ENCODE measurements around the gene CEP41.
A peak's percentile ranks its signal among the peaks of the same experiment; 100 is the strongest.

CEP41 gene

GRCh38 chr7:130419658-130420057, 21.2 kb downstream of the CEP41 start:
- DNase-seq (ENCODE audit: low read depth in 2 of 2), result no peak

- DNase-seq (ENCODE audit: low read depth in 2 of 2), result no peak
Measured at GRCh38 chr7:130418306-130418705, 22.5 kb downstream of the CEP41 start.

GRCh38 chr7:130417213-130417612, 23.6 kb downstream of the CEP41 start:
- no peak for DNase-seq (ENCODE audit: low read depth in 2 of 2)

DNA sequence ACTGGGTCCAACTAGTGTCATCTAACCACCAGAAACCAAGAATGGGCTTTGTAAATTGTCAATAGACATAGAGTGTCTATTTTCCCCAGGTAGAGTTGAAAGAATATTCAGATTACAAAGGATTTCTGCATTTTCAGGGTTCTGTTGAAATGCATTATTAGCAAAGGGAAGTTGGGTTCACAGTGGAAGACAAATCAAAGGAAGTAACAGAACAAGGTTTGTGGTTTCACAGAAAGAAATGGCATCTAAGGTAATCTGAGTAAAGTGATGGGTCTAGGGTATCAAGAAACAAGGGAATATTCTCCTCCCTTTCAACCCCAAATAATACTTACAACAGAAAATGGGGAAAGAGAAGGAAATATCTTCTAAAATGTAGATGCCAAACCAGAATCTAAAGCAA, 25.8 kb downstream of the CEP41 start:
- DNase-seq (ENCODE audit: low read depth in 2 of 2), result no peak

GRCh38 chr7:130413201-130413600, 27.6 kb downstream of the CEP41 start:
- no peak for DNase-seq (ENCODE audit: low read depth in 2 of 2)

- no peak for DNase-seq (ENCODE audit: low read depth in 2 of 2)
Measured at GRCh38 chr7:130410868-130411541, 29.8 kb downstream of the CEP41 start.

DNA sequence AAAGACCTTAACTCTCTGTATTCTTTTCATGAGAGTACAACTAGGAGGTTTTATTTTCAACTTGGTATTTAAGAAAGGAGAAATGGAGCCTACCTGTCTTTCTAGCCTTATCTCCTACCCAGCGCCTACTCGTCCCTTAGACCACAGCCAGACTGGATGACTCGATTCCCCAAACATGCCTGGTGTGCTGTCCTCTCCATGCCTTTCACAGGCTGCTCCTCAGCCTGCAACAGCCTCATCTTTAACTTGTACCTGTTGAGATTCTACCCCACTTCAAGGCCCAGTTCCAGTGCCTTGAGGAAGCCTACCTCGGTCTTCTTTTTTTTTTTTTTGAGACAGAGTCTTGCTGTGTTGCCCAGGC, 31.1 kb downstream of the CEP41 start:
- no peak for DNase-seq (ENCODE audit: low read depth in 2 of 2)

- DNase-seq (ENCODE audit: low read depth in 2 of 2), result no peak
Measured at GRCh38 chr7:130409067-130409711, 31.6 kb downstream of the CEP41 start.

GRCh38 chr7:130405003-130405402, 35.8 kb downstream of the CEP41 start:
- no peak for DNase-seq (ENCODE audit: low read depth in 2 of 2)

DNA sequence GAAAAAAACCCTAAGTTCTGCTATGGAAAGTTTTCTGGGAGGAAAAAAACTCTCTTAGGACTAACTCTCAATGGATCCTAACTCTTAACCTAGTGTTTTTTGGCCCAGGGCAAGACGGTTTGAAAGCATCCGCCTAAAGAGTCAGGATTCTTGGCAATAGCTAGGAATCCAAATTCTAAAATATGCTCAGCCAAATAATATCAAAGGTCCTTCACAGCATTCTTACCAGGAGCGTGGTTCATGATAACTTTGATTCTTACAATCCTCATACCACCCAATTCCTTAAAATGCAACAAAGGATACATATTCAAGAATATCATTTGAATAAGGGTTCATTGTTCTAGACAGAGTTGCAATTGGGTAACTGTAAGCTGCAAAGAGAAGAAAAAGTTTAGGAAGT, 39.2 kb downstream of the CEP41 start:
- no peak for DNase-seq (ENCODE audit: low read depth in 2 of 2)

- DNase-seq (ENCODE audit: low read depth in 2 of 2), result no peak
Measured at GRCh38 chr7:130401101-130401500, 39.7 kb downstream of the CEP41 start.

GRCh38 chr7:130400120-130400572, 40.7 kb downstream of the CEP41 start:
- DNase-seq (ENCODE audit: low read depth in 2 of 2), result peak; percentile 90 to 94

GRCh38 chr7:130398526-130399090, 42.2 kb downstream of the CEP41 start:
- no peak for DNase-seq (ENCODE audit: low read depth in 2 of 2)

GRCh38 chr7:130397758-130398073, 43.1 kb downstream of the CEP41 start:
- no peak for DNase-seq (ENCODE audit: low read depth in 2 of 2)

DNA sequence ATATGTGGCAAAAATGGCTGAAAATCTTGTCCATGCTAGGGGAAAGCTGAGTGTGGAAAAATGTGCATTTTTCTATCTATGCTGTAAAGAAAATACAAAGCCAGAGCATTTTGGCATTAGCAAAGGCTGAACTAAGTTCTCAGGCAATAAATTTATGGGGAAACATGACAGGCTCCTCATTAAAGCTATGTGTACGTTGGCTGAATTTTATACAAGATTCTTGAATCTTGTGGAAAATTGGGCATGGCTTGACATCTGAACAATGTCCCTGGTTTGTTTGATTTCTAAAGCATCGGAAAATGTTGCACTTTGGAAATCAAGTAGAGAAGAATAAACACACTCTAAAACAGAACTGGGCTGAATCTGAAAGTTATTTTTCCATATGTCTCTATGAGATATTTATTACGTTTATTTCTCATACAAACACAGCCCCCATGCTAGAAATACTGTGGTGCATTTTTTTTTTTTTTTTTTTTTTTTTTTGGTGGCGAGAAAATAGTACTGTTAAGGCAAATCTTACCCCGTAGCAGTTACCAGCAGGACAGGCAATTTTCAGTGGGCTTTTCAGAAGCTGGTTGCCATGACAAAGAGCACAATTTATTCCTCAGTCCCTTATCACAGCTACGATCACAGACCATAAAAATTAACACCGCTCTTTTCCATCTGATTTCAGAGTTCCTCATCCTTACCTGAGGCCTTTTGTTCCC, 43.6 kb downstream of the CEP41 start:
- peak in 1 of 2 experiments; percentile 41 for DNase-seq (ENCODE audit: low read depth in 2 of 2)

- DNase-seq (ENCODE audit: low read depth in 2 of 2), result no peak
Measured at GRCh38 chr7:130396109-130396508, 44.7 kb downstream of the CEP41 start.

DNA sequence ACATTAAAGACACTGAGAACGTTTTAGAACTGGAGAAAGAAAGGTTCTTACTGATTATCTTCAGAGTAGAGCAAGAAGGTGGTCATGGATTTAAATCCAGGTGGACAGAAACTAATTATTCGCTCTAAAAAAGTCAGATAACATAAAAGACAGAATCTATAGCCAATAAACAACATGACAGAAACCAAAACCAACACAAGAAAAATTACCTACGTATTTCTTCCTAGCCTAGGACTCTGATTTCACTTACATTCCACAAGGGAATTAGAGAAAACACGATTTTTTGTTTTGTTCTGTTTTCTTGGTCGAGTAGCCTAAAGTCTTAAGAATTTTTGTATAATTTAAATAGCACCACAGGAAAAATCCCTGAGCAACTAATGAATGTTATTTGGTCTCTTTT, 45.4 kb downstream of the CEP41 start:
- DNase-seq (ENCODE audit: low read depth in 2 of 2), result no peak

DNA sequence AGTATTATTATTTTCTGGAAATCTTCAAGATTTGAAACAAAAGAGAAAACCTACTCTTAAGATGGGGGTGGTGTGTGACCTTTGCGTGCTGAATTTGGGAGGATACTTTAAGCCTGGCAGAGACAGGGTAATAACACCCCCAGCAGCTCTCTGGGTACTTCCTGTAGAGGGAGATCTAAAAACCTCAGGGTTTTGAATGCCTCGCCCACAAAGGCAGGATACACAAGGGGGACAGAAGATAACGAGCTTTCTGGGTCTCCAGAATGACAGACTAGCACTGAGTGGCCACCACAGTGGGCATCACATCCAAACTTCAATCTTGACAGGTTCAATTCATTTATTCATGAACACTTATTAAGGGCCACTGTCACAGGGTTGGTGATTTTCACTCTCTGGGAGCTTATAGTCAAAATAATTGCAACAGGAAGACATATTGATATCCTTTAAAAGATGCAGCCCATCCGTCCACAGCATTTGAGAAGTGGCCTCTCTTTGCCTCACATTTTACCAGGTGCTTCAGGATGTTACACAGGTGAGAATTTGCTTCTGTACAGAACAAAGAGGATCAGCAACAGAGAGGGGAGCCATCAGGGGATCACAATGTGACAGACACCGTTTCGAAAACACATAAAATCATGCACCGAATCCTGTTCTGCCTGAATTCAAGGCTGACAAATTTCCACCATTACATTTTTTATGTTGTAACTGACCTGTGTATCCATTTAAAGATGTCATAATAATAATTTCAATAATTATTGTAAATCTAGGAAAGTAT, 46.2 kb downstream of the CEP41 start:
- DNase-seq (ENCODE audit: low read depth in 2 of 2), result no peak

- no peak for DNase-seq (ENCODE audit: low read depth in 2 of 2)
Measured at GRCh38 chr7:130393841-130394411, 46.9 kb downstream of the CEP41 start.

- peak; percentile 61 to 69 for DNase-seq (ENCODE audit: low read depth in 2 of 2)
Measured at GRCh38 chr7:130393101-130393561, 47.7 kb downstream of the CEP41 start.

DNA sequence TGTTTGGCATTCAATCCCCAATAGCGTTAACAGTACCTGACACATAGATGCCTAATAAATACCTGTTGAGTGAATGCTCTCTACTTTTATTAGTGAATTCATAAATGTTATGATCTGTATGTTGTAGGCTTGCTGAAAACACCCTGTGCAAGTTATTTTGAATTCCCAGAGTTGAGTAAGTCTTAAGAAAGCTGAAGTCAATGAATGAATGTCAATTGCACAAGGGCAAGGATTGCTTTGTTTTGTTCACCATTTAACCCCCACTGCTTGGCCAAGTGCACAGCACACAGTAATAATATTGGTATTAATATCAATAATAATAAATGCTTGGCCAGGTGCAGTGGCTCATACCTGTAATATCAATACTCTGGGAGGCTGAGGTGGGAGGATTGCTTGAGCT, 50.3 kb downstream of the CEP41 start:
- no peak for DNase-seq (ENCODE audit: low read depth in 2 of 2)

DNA sequence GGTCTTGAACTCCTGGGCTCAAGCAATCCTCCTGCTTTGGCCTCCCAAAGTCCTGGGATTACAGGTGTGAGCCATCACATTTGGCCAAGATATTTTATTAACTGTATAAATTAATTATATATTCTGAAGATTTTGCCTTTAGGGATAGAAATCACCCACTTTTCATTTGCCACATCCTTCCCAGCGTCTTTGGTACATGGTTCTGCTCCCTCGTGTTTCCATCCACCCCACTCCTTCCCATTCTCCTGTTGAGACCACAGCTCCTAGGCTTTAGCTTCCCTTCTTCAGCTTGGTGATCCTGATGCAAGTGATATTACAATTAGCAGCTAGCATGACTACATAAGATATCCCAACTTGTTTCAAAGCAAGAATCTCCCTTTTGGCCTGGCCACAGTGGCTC, 52.1 kb downstream of the CEP41 start:
- no peak for DNase-seq (ENCODE audit: low read depth in 2 of 2)

Measured in fibroblast of skin of left biceps (primary cell).